HG03139 (cell line): ENCODE results near the gene SF3B6.

ENCODE experiments used
- ATAC-seq: cut with Tn5 transposase; IDR thresholded peaks from one replicate; pipeline ENCODE4 v1.9.1; 2021; ENCODE audit not compliant: unreplicated experiment

The SF3B6 gene

DNA sequence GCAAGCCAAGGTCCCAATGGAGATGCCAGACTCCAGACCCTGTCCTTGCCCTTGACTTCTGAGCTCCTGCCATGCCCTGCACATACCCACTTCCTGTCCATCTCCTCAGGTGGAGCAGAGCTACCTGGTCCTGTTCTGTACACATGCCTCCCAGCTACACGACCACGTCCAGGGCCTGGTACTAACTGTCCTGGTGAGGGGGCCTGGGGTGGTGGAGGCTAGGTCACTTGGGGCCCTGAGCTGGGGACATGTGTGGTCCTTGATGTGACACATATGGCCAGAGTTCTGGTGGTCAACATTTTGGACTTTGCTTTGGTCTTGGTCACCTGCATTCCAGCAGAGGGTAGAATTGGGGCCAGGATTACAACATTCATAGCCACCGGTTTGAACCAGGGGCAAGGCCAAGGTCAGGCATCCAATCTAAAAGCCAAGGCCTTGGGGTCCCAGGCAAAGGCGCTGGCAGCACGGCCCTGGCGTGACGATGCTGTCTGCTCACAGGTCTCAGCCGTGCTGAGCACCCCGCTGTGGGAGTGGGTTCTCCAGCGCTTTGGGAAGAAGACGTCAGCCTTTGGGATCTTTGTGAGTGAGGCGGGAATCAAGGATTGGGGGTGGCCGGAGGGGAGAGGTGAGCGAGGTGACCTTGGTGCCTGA is 53.7 kb downstream of the SF3B6 start:
- no peak for ATAC-seq

DNA sequence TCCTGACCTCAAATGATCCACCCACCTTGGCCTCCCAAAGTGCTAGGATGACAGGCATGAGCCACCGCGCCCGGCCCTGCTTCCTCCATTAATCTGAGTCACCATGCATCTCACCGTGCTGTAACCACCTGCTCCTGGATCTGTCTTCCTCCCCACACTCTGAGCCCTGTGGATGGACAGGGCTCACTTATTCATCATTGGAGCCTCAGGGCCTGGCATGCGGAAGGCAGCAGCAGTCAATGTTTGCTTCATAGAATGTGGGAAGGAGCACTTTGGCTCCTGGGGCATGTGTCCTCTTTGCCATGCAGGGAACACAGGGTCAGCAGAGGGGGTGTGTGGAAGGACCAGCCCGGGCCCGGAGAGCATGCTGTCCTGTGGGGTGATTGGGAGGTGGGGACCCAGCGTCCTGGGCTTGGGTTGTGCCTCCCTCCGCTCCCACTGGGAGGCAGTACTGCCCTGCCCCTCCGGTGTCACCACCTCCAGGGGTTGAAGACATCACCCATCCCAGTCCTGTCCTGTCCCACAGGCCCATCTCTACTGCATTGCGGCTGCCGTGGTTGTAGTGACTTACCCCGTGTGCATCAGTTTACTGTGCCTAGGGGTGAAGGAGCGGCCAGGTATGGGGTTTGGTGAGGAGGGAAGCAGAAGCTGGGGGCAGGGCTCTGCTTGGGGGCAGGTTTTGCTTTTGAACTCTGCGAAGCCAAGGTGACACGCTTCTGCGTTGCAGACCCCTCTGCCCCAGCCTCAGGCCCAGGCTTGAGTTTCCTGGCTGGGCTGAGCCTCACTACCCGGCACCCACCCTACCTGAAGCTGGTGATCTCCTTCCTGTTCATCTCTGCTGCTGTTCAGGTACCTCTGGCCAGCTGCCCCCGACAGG is 54.8 kb downstream of the SF3B6 start:
- no peak for ATAC-seq

DNA sequence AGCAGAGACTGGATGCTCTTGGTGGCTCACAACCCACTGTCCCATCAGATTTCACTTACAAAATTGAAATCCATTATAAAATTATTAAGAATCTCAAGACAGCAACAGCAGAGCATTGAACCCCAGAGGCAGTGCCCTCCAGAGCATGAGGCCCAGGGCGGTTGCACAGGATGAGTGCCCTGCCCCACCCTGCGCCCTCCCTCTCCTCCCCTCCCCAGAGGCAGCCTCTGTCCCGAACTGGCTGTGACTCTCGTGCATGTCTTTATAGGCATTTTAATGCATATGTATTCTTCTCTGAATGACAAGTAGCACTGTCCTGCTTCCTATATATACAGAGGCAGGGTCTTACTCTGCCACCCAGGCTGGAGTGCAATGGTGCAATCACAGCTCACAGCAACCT is 55.9 kb downstream of the SF3B6 start:
- ATAC-seq = no peak

DNA sequence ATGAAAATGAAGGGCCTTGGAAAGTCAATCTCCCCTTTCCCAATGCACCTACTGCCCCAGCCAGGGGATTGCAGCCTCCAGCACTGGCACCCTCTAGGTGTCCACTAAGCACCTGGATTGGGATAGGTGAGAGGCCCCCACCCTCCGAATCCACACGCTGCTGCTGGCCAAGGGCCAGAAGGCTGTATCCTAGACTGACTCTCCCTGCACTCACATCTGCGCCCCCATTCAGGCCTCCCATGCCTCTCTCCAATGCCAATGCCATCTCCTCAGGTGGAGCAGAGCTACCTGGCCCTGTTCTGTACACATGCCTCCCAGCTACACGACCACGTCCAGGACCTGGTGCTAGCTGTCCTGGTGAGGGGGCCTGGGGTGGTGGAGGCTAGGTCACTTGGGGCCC is 56.4 kb downstream of the SF3B6 start:
- ATAC-seq = no peak

DNA sequence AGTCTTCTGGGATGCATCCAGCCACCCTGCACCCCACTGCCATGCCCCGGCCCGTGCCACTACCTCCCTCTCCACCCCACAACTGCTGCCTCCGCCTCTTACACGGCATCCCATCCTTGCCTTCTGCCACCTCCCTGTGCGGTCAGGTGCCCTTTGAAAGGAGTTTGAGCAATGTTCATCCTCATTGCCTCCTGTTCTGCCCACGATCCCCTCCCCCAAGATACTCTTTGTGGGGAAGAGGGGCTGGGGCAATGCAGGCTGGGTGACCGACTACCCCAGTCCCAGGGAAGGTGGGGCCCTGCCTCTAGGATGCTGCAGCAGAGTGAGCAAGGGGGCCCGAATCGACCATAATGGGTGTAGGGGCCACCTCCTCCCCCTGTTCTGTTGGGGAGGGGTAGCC is 57.9 kb downstream of the SF3B6 start:
- ATAC-seq = no peak

DNA sequence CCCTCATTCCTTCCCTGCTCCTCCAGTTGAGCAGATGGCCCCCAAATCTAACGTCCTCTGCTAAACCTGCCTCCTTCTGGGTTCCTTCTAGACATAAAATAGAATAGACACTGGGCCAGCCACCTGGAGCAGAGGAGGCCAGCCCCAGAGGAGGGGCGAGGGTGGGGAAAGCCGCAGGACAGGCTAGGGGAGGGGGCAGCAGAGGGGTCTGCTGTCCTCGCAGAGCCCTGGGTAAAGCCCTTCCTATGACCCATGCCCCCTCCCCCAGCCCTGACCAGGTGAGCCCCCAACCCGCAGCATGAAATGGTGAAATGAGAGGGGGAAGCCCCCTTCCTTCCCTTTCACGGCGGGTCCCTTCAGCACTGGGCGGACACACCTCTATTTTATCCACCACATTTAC is 58.4 kb downstream of the SF3B6 start:
- no peak for ATAC-seq
